HG02642 (cell line): Measurements from ENCODE around the gene LHX2.

ENCODE experiments used
- ATAC-seq: cut with Tn5 transposase; IDR thresholded peaks from one replicate; pipeline ENCODE4 v1.9.1; 2021; ENCODE audit warnings: mild to moderate bottlenecking; ENCODE audit not compliant: unreplicated experiment, poor library complexity

Gene LHX2

GRCh38 chr9:124050955-124051354 lies 39.4 kb downstream of the LHX2 start:
- ATAC-seq = no peak

- no peak for ATAC-seq
Measured at GRCh38 chr9:124052401-124052800, 40.8 kb downstream of the LHX2 start.

GRCh38 chr9:124054582-124055227 lies 43.1 kb downstream of the LHX2 start:
- ATAC-seq = peak; percentile 97

GRCh38 chr9:124060844-124061605 lies 49.5 kb downstream of the LHX2 start:
- ATAC-seq = no peak

GRCh38 chr9:124062172-124062571 lies 50.6 kb downstream of the LHX2 start:
- ATAC-seq = no peak

GRCh38 chr9:124066783-124067577 lies 55.4 kb downstream of the LHX2 start:
- no peak for ATAC-seq

- no peak for ATAC-seq
Measured at GRCh38 chr9:124068251-124068650, 56.7 kb downstream of the LHX2 start.

- no peak for ATAC-seq
Measured at GRCh38 chr9:124074746-124075145, 63.2 kb downstream of the LHX2 start.

- no peak for ATAC-seq
Measured at GRCh38 chr9:124075761-124076160, 64.2 kb downstream of the LHX2 start.

- no peak for ATAC-seq
Measured at GRCh38 chr9:124077915-124078572, 66.5 kb downstream of the LHX2 start.

- no peak for ATAC-seq
Measured at GRCh38 chr9:124078641-124079040, 67.1 kb downstream of the LHX2 start.

- no peak for ATAC-seq
Measured at GRCh38 chr9:124079176-124079925, 67.8 kb downstream of the LHX2 start.

GRCh38 chr9:124082622-124083021 lies 71.1 kb downstream of the LHX2 start:
- no peak for ATAC-seq
